GM20000 (cell line): ENCODE results near the gene STX11.

ENCODE experiments used
- DNase-seq: peaks from one replicate; pipeline ENCODE4 v3.0.0; 2012; ENCODE audit warnings: low spot score
- TF ChIP-seq, protein P1 (sequence below): IDR thresholded peaks from 2 replicates; pipeline ENCODE4 v1.5.1; 2012; ENCODE audit warnings: mild to moderate bottlenecking, control low read depth; ENCODE audit errors: extremely low read depth, missing control alignments

The STX11 gene

DNA sequence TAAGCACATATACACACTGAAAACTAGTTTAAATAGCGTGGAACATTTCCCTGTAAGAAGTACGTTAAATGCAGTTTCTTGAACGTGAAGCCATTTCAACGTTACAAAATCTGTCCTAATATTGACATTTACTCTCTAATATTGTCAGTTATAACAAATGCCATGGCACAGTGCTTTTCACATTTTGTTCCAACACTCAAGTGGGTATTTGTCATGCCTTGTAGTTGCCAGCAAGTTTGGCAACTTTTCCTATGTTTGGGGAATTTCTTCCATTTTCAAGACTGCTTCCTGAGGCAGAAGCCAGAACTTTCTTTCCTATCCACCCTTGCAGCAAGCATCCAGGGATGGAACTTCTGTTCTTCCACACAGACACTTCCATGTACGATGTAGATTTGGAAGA is 63.0 kb downstream of the STX11 start:
- TF ChIP-seq, protein P1, sequence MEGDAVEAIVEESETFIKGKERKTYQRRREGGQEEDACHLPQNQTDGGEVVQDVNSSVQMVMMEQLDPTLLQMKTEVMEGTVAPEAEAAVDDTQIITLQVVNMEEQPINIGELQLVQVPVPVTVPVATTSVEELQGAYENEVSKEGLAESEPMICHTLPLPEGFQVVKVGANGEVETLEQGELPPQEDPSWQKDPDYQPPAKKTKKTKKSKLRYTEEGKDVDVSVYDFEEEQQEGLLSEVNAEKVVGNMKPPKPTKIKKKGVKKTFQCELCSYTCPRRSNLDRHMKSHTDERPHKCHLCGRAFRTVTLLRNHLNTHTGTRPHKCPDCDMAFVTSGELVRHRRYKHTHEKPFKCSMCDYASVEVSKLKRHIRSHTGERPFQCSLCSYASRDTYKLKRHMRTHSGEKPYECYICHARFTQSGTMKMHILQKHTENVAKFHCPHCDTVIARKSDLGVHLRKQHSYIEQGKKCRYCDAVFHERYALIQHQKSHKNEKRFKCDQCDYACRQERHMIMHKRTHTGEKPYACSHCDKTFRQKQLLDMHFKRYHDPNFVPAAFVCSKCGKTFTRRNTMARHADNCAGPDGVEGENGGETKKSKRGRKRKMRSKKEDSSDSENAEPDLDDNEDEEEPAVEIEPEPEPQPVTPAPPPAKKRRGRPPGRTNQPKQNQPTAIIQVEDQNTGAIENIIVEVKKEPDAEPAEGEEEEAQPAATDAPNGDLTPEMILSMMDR, result no peak
- DNase-seq, result no peak

DNA sequence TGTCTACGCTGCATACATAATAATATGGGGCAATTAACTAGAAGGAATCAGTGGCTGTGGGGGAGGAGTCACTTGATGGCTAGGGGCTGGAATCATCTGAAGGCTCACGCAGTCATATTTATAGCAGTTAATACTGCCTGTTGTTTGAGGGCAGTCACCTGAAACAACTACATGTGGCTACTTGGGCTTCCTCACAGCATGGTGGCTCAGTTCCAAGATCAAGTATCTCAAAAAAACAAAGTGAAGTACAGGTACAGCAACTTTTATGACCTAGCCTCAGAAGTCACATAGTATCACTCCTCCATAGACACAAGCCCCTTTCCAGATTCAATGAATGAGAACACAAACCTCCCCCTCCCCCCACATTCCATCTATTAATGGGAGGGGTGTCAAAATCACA is 63.7 kb downstream of the STX11 start:
- TF ChIP-seq, protein P1, result no peak
- no peak for DNase-seq

DNA sequence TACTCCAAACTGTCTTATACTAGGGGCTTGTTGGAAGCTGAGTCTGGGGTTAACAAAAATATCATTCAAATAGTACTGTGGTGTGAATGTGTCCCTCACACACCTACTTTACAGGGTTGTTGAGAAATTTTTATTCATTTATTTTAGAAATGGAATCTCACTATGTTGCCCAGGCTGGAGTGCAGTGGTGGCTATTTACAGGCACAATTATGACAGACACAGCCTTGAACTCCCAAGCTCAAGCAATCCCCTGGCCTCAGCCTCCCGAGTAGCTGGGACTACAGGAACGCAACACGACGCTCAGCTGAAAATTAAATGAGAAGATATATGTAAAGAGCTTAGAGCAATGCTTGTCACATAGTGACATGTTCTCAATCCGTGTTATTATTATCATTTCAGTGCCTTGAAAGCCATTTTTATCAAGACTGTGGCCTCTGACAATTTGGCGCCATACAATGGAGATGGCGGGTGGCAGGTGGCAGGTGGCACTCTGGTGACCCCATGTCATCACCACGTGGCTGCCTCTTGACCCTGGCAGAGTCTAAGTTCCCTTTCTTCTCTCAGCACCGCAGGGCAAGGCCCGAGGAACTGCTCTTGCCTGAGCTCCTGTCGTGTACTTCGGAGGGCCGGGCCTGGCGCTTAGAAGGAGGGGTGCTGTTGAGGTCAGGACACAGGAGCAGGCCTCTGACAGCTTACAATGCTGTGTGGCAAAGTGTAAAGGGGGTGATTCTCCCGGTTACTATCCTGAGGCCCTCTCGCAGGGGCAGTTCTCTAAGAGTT is 64.5 kb downstream of the STX11 start:
- TF ChIP-seq, protein P1, result no peak
- peak; percentile 11 for DNase-seq

GRCh38 chr6:144215402-144215931 is 65.2 kb downstream of the STX11 start:
- TF ChIP-seq, protein P1, result no peak
- peak; percentile 44 for DNase-seq

- TF ChIP-seq, protein P1, result peak; percentile 70
- DNase-seq, result peak; percentile 91
Observed at GRCh38 chr6:144215932-144216667, 65.8 kb downstream of the STX11 start.

DNA sequence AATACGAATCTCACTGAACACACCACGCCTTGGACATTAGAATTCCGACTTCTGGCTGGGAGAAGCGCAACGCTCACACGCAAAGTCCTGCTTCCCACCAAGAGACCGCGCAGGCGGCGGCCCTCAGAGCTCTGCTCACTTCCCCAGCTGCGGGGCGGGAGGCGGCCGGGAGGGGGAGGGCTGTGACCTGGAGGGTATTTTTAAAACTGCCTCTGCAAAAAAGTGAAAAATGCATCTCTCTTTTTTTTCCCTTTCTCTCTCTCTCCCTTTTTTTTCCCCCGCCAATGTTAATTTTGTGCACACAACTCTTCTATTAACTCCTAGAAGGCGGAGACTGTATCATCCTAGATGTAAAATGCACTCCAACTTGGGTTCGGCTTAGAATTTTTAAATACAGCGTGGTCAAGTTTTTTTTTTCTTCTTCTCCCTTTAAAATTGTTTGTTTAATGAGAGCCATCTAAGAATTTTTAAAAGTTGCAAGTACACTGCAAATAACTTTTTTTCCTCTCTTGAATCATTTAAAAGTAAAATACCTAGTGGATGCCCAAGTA is 66.4 kb downstream of the STX11 start:
- DNase-seq, result peak; percentile 77
- TF ChIP-seq, protein P1, result no peak

DNA sequence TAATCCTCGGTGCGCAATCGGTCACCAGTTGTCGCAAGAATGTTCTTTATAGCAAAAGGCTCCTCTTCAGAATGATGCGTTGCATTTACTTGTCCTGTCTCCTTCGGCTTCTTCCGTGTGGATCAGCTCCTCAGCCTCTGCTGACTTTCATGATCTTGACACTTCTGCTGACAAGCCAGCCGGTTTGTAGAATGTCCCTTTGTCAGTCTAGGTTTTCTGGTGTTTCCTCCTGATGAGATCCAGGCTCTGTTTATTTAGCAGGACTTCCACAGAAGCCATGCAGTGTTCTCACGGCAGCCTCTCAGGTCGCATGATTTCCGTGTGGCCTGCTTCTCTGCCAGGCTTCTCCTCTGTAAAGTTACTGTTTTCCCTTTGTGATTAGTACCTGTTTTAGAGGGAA is 66.9 kb downstream of the STX11 start:
- TF ChIP-seq, protein P1, result no peak
- DNase-seq, result no peak
